RWPE2 (cell line): ENCODE data around the gene OGA.

Experiments
- ATAC-seq: fragments of 200-7000 bp; cut with Tn5 transposase; 3 replicates; pipeline ENCODE4 v1.9.1; 2021; ENCODE audit warnings: low read depth
- DNase-seq: peaks from one replicate; pipeline ENCODE4 v3.0.0-alpha.2; 2020; ENCODE audit warnings: low spot score
- H3K27ac ChIP-seq: fragments of 450-650 bp; 2 replicates; pipeline ENCODE4 v1.5.1; 2017; ENCODE audit warnings: mild to moderate bottlenecking; ENCODE audit not compliant: poor library complexity, severe bottlenecking
- H3K27me3 ChIP-seq: fragments of 250-450 bp; sonication (Bioruptor Pico); 2 replicates; pipeline ENCODE4 v1.5.1; 2021; ENCODE audit warnings: mild to moderate bottlenecking, moderate library complexity; ENCODE audit not compliant: insufficient read depth, poor library complexity, severe bottlenecking
- H3K36me3 ChIP-seq: fragments of 250-450 bp; sonication (Bioruptor Pico); 2 replicates; pipeline ENCODE4 v1.5.1; 2020; ENCODE audit warnings: low read depth, mild to moderate bottlenecking, moderate library complexity
- H3K4me1 ChIP-seq: fragments of 250-450 bp; sonication (Bioruptor Pico); 2 replicates; pipeline ENCODE4 v1.5.1; 2021; ENCODE audit warnings: mild to moderate bottlenecking, moderate library complexity; ENCODE audit not compliant: insufficient read depth, poor library complexity, severe bottlenecking
- H3K4me3 ChIP-seq: fragments of 250-450 bp; sonication (Bioruptor Pico); 2 replicates; pipeline ENCODE4 v1.5.1; 2021; ENCODE audit warnings: mild to moderate bottlenecking, moderate library complexity; ENCODE audit not compliant: severe bottlenecking
- H3K9me3 ChIP-seq: fragments of 250-450 bp; sonication (Bioruptor Pico); 2 replicates; pipeline ENCODE4 v1.5.1; 2021; ENCODE audit warnings: mild to moderate bottlenecking, moderate library complexity; ENCODE audit not compliant: severe bottlenecking
- CTCF ChIP-seq: fragments of 450-650 bp; IDR thresholded peaks from one replicate; pipeline ENCODE4 v1.5.1; 2017; ENCODE audit warnings: mild to moderate bottlenecking, moderate library complexity; ENCODE audit not compliant: poor library complexity, severe bottlenecking

Gene OGA

GRCh38 chr10:101828766-101829551 lies 10.7 kb upstream of the OGA start:
- Histone ChIP-seq H3K9me3 (no peaks in the 10 kb centered on the region), H3K27me3 (no peaks in the 10 kb centered on the region), H3K27ac (no peak overlapping the region), H3K36me3 (no peaks in the 10 kb centered on the region), H3K4me1 (peaks cover 5% of the 10 kb centered on the region), H3K4me3 (no peak overlapping the region)
- ATAC-seq: no peak
- no peak for TF ChIP-seq CTCF
- peak; percentile 49 for DNase-seq

GRCh38 chr10:101827919-101828600 lies 9.8 kb upstream of the OGA start:
- Histone ChIP-seq H3K36me3 (no peaks in the 10 kb centered on the region), H3K4me3 (no peak overlapping the region), H3K27me3 (no peaks in the 10 kb centered on the region), H3K27ac (no peak overlapping the region), H3K9me3 (no peaks in the 10 kb centered on the region), H3K4me1 (peaks cover 5% of the 10 kb centered on the region)
- ATAC-seq (no peak), DNase-seq (peak; percentile 9)
- no peak for TF ChIP-seq CTCF

GRCh38 chr10:101826852-101827434 lies 8.7 kb upstream of the OGA start:
- DNase-seq: no peak
- H3K9me3 ChIP-seq: no peaks in the 10 kb centered on the region
- no peak overlapping the region for H3K4me3 ChIP-seq
- H3K4me1 ChIP-seq: peaks cover 5% of the 10 kb centered on the region
- no peaks in the 10 kb centered on the region for H3K27me3 ChIP-seq
- TF ChIP-seq CTCF: no peak
- no peak overlapping the region for H3K27ac ChIP-seq
- H3K36me3 ChIP-seq: no peaks in the 10 kb centered on the region
- no peak for ATAC-seq

GRCh38 chr10:101824736-101825135 lies 6.5 kb upstream of the OGA start:
- Histone ChIP-seq H3K4me1 (no peaks in the 10 kb centered on the region), H3K9me3 (no peaks in the 10 kb centered on the region), H3K36me3 (no peaks in the 10 kb centered on the region), H3K27me3 (no peaks in the 10 kb centered on the region), H3K4me3 (no peak overlapping the region), H3K27ac (no peak overlapping the region)
- no peak for DNase-seq
- no peak for ATAC-seq
- TF ChIP-seq CTCF: no peak
